GM23338 (cell line): ENCODE measurements around the gene TRAF5.

ENCODE experiments used
- CREB1 ChIP-seq: fragments of 250-450 bp; sonication (Bioruptor Pico); IDR thresholded peaks from 2 replicates; pipeline ENCODE4 v1.5.0; 2020; ENCODE audit warnings: low read depth, mild to moderate bottlenecking, moderate library complexity
- CTCF ChIP-seq, 2 experiments: fragments of 200-600 bp in 1 of 2; sonication (generic) in 1 of 2; conservative IDR thresholded peaks; 2 replicates each; pipeline versions ENCODE4 v1.5.1 to v1.6.1; 2016 to 2017; ENCODE audit warnings: antibody characterized with exemption in 2 of 2, low read depth in 2 of 2, mild to moderate bottlenecking in 2 of 2, moderate library complexity in 1 of 2
- ETS1 ChIP-seq: IDR thresholded peaks from 2 replicates; pipeline ENCODE4 v1.6.1; 2016; ENCODE audit warnings: antibody characterized with exemption
- EZH2 ChIP-seq: fragments of 200-600 bp; sonication (generic); IDR thresholded peaks from one replicate; pipeline ENCODE4 v1.8.0; 2017; ENCODE audit warnings: antibody characterized with exemption, mild to moderate bottlenecking, low read depth; ENCODE audit not compliant: unreplicated experiment
- EZH2phosphoT487 ChIP-seq: fragments of 200-600 bp; sonication (generic); IDR thresholded peaks from one replicate; pipeline ENCODE4 v1.8.1; 2018; ENCODE audit warnings: antibody characterized with exemption; ENCODE audit not compliant: unreplicated experiment
- JUNB ChIP-seq: IDR thresholded peaks from one replicate; pipeline ENCODE4 v1.6.1; 2016; ENCODE audit warnings: antibody characterized with exemption; ENCODE audit not compliant: unreplicated experiment
- NANOG ChIP-seq: IDR thresholded peaks from 2 replicates; pipeline ENCODE4 v1.6.1; 2016; ENCODE audit warnings: antibody characterized with exemption, borderline replicate concordance
- POLR2AphosphoS5 ChIP-seq: IDR thresholded peaks from 2 replicates; pipeline ENCODE4 v1.6.1; 2016; ENCODE audit warnings: antibody characterized with exemption, low read depth
- REST ChIP-seq: IDR thresholded peaks from one replicate; pipeline ENCODE4 v1.6.1; 2018; ENCODE audit warnings: antibody characterized with exemption; ENCODE audit not compliant: unreplicated experiment
- STAT1 ChIP-seq: IDR thresholded peaks from one replicate; pipeline ENCODE4 v1.6.1; 2016; ENCODE audit warnings: antibody characterized with exemption; ENCODE audit not compliant: unreplicated experiment
- ZNF114 ChIP-seq: fragments of 250-450 bp; sonication (Bioruptor Pico); IDR thresholded peaks from 2 replicates; pipeline ENCODE4 v1.5.0; 2020; ENCODE audit warnings: mild to moderate bottlenecking, moderate library complexity
- ZNF331 ChIP-seq: fragments of 250-450 bp; sonication (Bioruptor Pico); IDR thresholded peaks from 2 replicates; pipeline ENCODE4 v1.5.0; 2020; ENCODE audit warnings: low read depth, mild to moderate bottlenecking, moderate library complexity

- no peak for TF ChIP-seq CTCF (conservative IDR thresholded peaks at IDR 0.05; ENCODE audit: low read depth in 2 of 2)
- TF ChIP-seq POLR2AphosphoS5 = no peak
- no peak for TF ChIP-seq REST
- TF ChIP-seq EZH2phosphoT487 = no peak
- TF ChIP-seq ZNF114 = no peak
- no peak for TF ChIP-seq EZH2
- no peak for TF ChIP-seq CREB1 (CRISPR knock-in tag)
- no peak for TF ChIP-seq ETS1
- no peak for TF ChIP-seq ZNF331 (CRISPR knock-in tag)
- TF ChIP-seq JUNB = no peak
- TF ChIP-seq STAT1 = no peak
- no peak for TF ChIP-seq NANOG
Measured at GRCh38 chr1:211355873-211356272, 29.2 kb downstream of the TRAF5 start.
